Omental fat pad (tissue), 4 donors: ENCODE results near the gene TRHDE. TPM values are rescaled to one million over a fixed set of nuclear protein-coding genes. Genes with fewer than 3 reads are reported as not detected.
"Not testable (repeated sequence)": the region's sequence is repeated elsewhere in the genome, so short reads cannot be mapped to it uniquely, and the experiment has no call there.

Experiments
- ATAC-seq: fragments of 150-250 bp; one replicate; pipeline ENCODE4 v1.9.1; 2016; ENCODE audit warnings: mild to moderate bottlenecking, moderate library complexity; ENCODE audit not compliant: low FRiP score
- DNase-seq: peaks from one replicate; pipeline ENCODE4 v3.0.0-alpha.2; 2019; ENCODE audit warnings: low spot score
- total RNA-seq, 4 donors: library from RNA; depleted of rRNA; stranded (reverse); fragments of >200 nt; gene quantifications; one replicate each; pipeline ENCODE4 v1.1.0, GENCODE V29; 2016
- TF ChIP-seq, protein P1 (sequence below), 3 donors: fragments of 450-650 bp; IDR thresholded peaks; one replicate each; pipeline ENCODE4 v1.5.1; 2016 to 2017; ENCODE audit warnings: antibody characterized with exemption in 3 of 3, mild to moderate bottlenecking in 3 of 3, moderate library complexity in 2 of 3

TRHDE gene
- total RNA-seq, 4 donors from 2014 or later = 12.8 to 34.8 (median 14.8) TPM

- TF ChIP-seq, protein P1, sequence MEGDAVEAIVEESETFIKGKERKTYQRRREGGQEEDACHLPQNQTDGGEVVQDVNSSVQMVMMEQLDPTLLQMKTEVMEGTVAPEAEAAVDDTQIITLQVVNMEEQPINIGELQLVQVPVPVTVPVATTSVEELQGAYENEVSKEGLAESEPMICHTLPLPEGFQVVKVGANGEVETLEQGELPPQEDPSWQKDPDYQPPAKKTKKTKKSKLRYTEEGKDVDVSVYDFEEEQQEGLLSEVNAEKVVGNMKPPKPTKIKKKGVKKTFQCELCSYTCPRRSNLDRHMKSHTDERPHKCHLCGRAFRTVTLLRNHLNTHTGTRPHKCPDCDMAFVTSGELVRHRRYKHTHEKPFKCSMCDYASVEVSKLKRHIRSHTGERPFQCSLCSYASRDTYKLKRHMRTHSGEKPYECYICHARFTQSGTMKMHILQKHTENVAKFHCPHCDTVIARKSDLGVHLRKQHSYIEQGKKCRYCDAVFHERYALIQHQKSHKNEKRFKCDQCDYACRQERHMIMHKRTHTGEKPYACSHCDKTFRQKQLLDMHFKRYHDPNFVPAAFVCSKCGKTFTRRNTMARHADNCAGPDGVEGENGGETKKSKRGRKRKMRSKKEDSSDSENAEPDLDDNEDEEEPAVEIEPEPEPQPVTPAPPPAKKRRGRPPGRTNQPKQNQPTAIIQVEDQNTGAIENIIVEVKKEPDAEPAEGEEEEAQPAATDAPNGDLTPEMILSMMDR (IDR thresholded peaks at IDR 0.05) = no peak
- no peak for DNase-seq
- ATAC-seq = no peak
Measured at GRCh38 chr12:72647139-72647538, 375.0 kb downstream of the TRHDE start.

DNA sequence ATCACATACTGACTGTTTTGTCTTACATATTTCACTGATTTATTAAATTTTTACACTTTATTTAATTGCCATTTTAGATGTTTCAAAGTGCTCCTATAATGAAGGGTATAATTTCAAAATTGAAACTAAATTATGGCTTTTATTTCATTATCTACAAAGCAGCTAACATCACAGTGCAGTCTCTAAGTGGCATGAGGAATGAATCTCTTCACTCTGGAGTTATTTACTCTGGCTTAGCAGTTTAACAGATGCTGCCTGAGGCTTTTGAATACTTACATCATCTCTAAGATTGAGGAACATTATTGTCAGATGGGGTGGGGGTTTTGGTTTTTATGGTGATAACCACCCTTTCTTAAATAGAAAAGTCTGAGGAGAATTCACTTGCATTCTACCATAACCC is 386.4 kb downstream of the TRHDE start:
- TF ChIP-seq, protein P1 (IDR thresholded peaks at IDR 0.05) = no peak
- DNase-seq = no peak
- no peak for ATAC-seq

DNA sequence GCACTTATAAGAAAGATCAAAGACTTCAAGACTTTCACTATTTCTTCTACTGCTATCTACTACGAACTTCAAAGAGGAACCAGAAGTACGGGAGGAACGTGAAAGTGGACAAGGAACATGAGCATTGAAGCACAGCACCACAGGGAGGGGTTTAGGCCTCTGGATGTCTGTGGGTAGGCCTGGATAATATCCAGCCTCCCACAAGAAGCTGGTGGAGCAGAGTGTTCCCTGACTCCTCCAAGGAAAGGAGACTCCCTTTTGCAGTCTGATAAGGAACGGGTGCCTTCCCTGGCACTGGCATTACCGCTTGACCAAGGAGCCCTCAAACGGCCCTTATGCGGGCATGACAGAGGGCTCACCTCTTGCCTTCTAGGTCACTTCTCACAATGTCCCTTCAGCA is 388.0 kb downstream of the TRHDE start:
- DNase-seq, ATAC-seq: not testable (repeated sequence)

DNA sequence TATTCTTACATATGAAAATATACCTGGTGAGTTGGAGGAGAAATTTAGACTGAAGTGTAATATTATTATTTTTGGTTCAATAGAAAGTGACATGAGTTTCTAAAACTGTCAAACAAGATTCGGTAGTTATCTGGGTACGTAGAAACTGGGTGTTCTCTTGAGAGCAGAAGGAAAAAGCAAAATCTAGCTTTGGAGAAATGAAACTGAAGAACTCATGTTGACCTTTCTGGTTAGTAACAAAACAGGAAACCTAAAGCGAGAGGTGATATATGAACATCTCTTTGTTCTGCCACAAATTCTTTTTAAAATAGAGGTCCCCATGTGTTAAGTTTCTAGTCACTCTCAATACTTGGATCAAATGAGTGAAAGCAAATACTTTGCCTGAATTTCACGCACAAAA is 401.7 kb downstream of the TRHDE start:
- DNase-seq (no peak), ATAC-seq (no peak)
- TF ChIP-seq, protein P1 (IDR thresholded peaks at IDR 0.05) = no peak

DNA sequence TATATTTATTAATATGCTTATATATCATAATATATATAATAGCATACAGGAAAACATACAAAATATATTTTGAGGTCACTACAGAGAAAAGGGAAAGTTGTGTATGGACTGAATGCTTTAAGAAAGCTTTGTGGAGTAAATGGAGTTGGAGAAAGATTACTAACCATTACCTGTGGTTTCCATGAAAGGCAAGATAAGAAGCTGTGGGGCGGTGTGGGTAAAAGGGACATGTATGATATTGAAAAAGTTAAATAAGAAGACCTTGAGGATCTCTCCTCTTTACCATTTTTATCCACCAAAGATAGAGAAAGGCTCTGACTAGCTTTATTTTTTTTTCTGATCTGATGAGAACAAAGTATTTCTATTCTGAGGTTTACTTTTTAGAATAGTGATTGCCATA is 404.4 kb downstream of the TRHDE start:
- no peak for ATAC-seq
- TF ChIP-seq, protein P1 (IDR thresholded peaks at IDR 0.05) = no peak
- DNase-seq = no peak

GRCh38 chr12:72677139-72677538 is 405.0 kb downstream of the TRHDE start:
- TF ChIP-seq, protein P1 (IDR thresholded peaks at IDR 0.05) = no peak
- ATAC-seq = no peak

DNA sequence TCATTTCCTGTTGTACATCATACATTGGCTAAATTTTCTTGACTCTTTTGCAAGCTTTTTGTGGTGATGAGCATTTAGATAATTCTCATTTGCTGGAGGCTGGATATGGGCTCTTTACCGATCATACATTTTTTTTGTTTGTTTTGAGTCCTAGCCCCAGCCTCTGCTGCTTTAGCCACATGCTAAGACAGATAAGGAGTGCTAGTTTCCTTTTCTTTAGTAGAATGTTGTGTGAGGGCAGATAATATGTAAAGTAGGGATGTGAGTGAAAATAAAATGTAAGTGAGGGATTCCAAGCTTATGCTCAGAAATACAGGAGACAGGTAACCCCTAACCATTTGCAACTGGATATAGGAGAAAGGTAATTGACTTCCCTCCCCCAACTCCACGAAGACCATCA is 405.7 kb downstream of the TRHDE start:
- no peak for ATAC-seq
- no peak for DNase-seq
- TF ChIP-seq, protein P1 (IDR thresholded peaks at IDR 0.05) = no peak

More at GRCh38 chr12:72677139-72677538, 405.0 kb downstream of the TRHDE start:
- no peak for DNase-seq
